Kidney epithelial cell (primary cell): Measurements from ENCODE around the gene TBC1D2. TPM values are rescaled to one million over a fixed set of nuclear protein-coding genes. Genes with fewer than 3 reads are reported as not detected.

Experiments
- DNase-seq: peaks from one replicate; pipeline ENCODE4 v3.0.0-alpha.2; 2010; ENCODE audit warnings: low read depth
- H3K27me3 ChIP-seq: 2 replicates; pipeline ENCODE4 v1.6.0; 2011; ENCODE audit warnings: low read length; ENCODE audit not compliant: control insufficient read depth, insufficient read depth
- H3K36me3 ChIP-seq: 2 replicates; pipeline ENCODE4 v1.5.1; 2011; ENCODE audit warnings: low read length; ENCODE audit not compliant: control insufficient read depth, insufficient read depth
- H3K4me3 ChIP-seq: 2 replicates; pipeline ENCODE4 v1.5.1; 2011; ENCODE audit warnings: low read depth, mild to moderate bottlenecking, control low read depth, low read length
- total RNA-seq: library from RNA; depleted of rRNA; stranded (reverse); fragments of >200 nt; gene quantifications from 2 replicates; pipeline ENCODE4 v1.2.3, GENCODE V29; 2015
- TF ChIP-seq, protein P1 (sequence below): IDR thresholded peaks from 2 replicates; pipeline ENCODE4 v1.5.1; 2011; ENCODE audit warnings: mild to moderate bottlenecking, moderate library complexity, low read length, control low read depth, inconsistent platforms; ENCODE audit not compliant: insufficient read depth, poor library complexity, severe bottlenecking

Gene TBC1D2
- total RNA-seq, 1 donor from 2014 or later, result 21.4 TPM

GRCh38 chr9:98249771-98250170, 5.7 kb downstream of the TBC1D2 start:
- DNase-seq, result no peak
- Histone ChIP-seq H3K4me3 (no peak overlapping the region), H3K36me3 (no peaks in the 10 kb centered on the region), H3K27me3 (no peaks in the 10 kb centered on the region)
- TF ChIP-seq, protein P1, sequence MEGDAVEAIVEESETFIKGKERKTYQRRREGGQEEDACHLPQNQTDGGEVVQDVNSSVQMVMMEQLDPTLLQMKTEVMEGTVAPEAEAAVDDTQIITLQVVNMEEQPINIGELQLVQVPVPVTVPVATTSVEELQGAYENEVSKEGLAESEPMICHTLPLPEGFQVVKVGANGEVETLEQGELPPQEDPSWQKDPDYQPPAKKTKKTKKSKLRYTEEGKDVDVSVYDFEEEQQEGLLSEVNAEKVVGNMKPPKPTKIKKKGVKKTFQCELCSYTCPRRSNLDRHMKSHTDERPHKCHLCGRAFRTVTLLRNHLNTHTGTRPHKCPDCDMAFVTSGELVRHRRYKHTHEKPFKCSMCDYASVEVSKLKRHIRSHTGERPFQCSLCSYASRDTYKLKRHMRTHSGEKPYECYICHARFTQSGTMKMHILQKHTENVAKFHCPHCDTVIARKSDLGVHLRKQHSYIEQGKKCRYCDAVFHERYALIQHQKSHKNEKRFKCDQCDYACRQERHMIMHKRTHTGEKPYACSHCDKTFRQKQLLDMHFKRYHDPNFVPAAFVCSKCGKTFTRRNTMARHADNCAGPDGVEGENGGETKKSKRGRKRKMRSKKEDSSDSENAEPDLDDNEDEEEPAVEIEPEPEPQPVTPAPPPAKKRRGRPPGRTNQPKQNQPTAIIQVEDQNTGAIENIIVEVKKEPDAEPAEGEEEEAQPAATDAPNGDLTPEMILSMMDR, result no peak

DNA sequence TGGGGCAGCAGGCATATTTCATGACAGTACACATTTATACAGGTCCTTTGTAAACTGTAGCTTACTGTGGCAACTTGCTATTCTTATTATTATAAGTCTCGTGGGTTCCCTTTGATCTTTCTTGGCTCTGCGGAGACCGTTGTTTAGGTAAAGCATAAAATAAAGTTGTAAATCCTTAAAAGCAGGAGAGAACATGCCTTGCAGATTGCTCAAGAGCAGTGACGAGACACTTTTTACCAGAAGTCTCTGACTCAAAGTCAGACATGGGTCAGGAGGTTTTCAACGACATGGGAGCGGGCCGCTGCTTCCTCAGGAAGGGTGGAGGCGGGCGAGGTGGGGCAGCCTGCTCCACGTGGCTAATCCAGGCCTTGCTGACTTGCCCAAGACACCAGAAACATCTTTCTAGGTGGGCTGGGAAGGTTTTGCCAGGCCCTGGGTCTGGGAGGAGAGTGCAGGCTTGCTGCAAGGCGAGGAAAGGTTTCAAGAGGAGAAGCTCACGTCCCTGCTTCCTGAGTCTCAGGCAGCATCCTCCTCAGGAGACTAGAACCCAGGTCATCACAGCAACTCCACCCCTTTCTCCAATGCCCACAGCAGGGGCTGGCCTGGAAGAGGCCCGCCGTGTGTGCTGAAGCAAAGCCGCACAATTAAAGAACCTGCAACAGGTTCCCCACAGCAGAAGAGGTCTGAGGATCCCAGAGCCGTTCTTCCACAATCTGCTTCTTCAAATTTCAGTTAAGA, 6.5 kb downstream of the TBC1D2 start:
- TF ChIP-seq, protein P1, result no peak
- H3K4me3 ChIP-seq, result no peak overlapping the region
- DNase-seq, result peak; percentile 93
- H3K36me3 ChIP-seq, result no peaks in the 10 kb centered on the region
- no peaks in the 10 kb centered on the region for H3K27me3 ChIP-seq

DNA sequence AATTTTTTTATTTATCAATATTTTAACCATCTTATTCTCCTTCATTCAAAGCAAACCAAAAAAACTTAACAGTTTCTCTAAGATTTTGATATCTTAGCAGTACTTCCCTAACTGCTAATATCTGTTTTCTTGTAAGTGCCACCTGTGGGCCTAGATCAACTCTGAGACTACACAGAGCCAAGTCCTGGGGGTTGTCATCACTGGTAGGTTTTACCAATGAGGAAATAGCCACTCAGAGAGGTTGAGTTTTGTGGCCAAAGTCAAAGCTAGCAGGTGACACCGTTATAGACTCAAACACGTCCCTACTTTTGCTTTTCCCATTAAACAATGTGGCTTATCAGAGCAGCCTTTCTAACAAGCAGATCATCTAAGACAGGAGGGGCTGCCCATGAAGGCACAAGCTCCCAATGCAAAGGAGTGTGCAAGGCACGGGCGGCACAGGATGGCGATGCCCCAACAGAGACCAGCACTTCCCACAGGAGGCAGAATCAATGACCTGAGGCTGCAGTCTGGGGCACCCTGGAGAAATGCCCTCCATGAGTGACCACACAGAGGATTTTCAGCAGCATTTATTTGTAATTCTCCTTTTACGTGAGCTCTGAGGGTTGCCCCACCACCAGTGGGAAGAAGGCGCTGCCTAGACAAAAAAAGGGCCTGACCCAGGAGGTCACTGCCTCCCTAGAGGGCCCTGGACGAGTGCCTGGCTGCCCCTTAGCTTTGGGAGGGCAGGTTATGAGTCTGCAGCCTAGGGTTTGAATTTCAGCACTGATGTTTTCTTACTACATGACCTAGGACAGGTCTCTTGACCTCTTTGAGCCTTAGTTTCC, 7.4 kb downstream of the TBC1D2 start:
- no peak for DNase-seq
- Histone ChIP-seq H3K27me3 (no peaks in the 10 kb centered on the region), H3K4me3 (no peak overlapping the region), H3K36me3 (no peaks in the 10 kb centered on the region)
- TF ChIP-seq, protein P1, result no peak

- no peak overlapping the region for H3K4me3 ChIP-seq
- peaks cover 5% of the 10 kb centered on the region for H3K36me3 ChIP-seq
- TF ChIP-seq, protein P1, result no peak
- no peak for DNase-seq
- H3K27me3 ChIP-seq, result no peaks in the 10 kb centered on the region
Measured at GRCh38 chr9:98242426-98242825, 13.0 kb downstream of the TBC1D2 start.

GRCh38 chr9:98241357-98242300, 13.8 kb downstream of the TBC1D2 start:
- Histone ChIP-seq H3K36me3 (peaks cover 5% of the 10 kb centered on the region), H3K4me3 (no peak overlapping the region), H3K27me3 (no peaks in the 10 kb centered on the region)
- TF ChIP-seq, protein P1, result no peak
- DNase-seq, result no peak
